Dermis microvascular lymphatic vessel endothelial cell (primary cell): ENCODE measurements around the gene SHISA5. TPM values are rescaled to one million over a fixed set of nuclear protein-coding genes. Genes with fewer than 3 reads are reported as not detected.
A peak's percentile ranks its signal among the peaks of the same experiment; 100 is the strongest.

Experiments used
- DNase-seq, 2 donors: peaks; one replicate each; pipeline versions ENCODE4 v3.0.0 to v3.0.0-alpha.2; 2010; ENCODE audit warnings: low read depth in 2 of 2
- total RNA-seq: library from RNA; depleted of rRNA; stranded (reverse); fragments of >200 nt; gene quantifications from 2 replicates; pipeline ENCODE4 v1.2.1, GENCODE V29; 2014

The SHISA5 gene
- total RNA-seq, 1 donor from 2014 or later, result 71.8 TPM

DNA sequence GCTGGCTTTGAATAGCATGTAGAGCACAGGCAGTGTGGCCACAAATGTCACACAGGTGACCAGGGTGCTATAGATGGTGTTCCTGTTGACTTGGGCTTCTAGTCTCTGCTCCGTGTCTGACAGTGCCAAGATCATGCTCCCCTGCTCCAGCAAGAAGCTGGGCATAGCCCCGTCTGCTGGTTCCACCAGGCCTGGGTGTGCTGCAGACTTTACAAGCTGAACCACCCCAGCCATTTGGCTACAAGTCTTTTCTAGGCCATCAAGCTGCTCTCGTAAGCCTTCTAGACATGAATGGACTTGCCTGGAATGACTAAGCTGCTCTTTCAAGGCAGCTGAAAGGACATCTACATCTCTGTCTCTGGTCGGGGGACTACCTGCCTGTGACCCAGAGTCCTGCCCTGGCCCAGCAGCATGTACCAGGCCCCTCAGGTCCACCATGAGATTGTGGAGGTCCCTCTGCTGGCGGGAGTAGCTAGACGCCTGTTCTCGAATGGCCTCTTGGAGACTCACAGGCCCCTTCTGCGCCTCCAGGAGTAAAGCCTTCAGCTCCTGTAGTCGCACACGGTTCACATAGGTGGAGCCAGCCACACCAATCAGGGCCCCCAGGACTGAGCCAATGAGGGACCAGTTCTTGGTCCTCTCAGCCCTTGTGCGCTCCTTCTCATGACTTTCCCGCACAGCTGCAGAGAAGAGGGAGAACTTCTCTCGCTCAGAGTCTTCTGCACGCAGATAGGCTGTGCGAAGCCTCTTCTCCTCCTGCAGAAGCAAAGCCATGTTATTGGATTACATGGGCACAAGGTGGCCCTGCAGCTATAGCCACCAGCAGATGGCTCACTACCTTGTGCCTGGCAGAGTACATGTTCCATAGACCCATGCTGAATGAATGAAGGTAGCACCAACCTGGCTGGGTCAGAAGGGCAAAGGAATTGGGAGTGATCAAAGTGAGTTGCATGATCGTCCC is 71.3 kb downstream of the SHISA5 start:
- peak in 1 of 2 donors; percentile 26 for DNase-seq

- no peak for DNase-seq
Measured at GRCh38 chr3:48431224-48432029, 72.5 kb downstream of the SHISA5 start.

DNA sequence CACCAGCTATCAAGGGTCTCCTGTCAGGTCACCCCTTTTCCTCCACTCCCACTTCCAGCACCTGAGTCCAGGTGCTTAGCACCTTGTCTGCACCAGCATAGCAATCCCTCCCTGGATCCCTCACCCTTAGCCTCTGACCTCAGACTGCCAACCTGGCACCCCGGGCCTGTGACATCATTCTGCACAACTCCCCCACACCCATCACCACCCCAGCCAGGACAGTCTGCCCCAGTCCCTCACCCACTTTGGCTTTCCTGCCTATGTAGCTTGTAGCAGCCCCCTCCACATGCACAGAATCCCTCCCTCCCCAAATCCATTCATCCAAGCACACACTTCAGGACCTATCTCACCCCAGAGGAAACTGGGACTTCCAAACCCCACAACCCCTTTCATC is 73.3 kb downstream of the SHISA5 start:
- DNase-seq, result no peak

GRCh38 chr3:48429960-48430707 is 73.8 kb downstream of the SHISA5 start, which contains the start of gene PLXNB1:
PLXNB1 (minus strand) TSS chr3:48430086; CDS start chr3:48424611, 5,475 bp downstream.
- DNase-seq, result peak in 1 of 2 donors; percentile 50

GRCh38 chr3:48429317-48429959 is 74.5 kb downstream of the SHISA5 start:
- DNase-seq, result peak in 1 of 2 donors; percentile 38

- peak in 1 of 2 donors; percentile 35 for DNase-seq
Measured at GRCh38 chr3:48428572-48429316, 75.2 kb downstream of the SHISA5 start.

- no peak for DNase-seq
Measured at GRCh38 chr3:48428088-48428571, 75.8 kb downstream of the SHISA5 start.

DNA sequence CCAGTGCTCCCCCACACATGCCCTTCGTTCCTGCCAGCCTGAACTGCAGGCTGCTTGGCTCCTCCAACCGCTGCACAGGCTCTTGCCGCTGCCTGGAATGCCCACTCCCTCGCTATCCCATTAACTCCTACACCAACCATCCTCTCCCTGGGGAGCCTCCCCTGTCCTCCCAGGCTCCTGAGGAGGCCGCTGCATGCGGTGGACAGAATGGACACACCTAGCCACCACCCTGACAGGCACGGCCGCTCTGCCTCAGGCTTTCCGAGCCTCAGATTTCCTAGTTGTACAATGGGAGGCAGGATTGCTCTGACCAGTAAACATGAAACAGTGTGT is 76.4 kb downstream of the SHISA5 start:
- DNase-seq, result no peak

DNA sequence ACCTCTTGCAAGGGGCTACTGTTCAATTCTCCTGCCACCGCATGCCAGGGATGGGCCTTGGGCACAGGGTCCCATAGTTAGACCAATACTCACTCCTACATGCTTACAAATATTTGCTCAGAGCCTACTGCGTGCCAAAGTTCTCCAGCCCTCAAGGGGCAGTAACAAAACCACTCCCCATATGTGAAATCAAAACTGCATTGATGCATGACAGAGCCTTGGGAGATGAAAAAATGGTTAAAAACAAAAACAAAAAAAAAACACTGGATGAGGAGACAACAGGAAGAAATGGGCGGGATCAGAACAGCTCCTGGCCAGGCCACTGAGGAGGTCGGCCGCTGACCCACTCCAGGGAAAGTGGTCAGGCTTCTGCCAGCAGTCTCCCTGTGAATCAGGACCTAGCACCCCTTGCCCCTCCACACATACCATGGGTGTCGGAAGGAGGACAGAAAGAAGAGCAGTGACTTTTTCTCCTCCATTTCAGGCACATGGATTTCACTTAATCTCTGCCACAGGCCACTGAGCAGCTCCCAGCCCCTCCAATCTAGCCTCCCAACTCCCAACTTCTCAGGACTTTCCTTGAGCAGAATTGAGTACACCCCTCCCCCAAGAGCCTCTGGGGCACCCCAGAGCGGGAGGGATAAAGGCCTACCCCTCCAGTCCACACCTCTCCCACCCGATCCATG is 76.9 kb downstream of the SHISA5 start:
- no peak for DNase-seq

GRCh38 chr3:48426401-48426909 is 77.5 kb downstream of the SHISA5 start:
- no peak for DNase-seq

GRCh38 chr3:48425281-48425812 is 78.6 kb downstream of the SHISA5 start:
- no peak for DNase-seq

- DNase-seq, result no peak
Measured at GRCh38 chr3:48423883-48424695, 79.9 kb downstream of the SHISA5 start.

GRCh38 chr3:48423241-48423882 is 80.6 kb downstream of the SHISA5 start:
- DNase-seq, result no peak

GRCh38 chr3:48422681-48423080 is 81.3 kb downstream of the SHISA5 start:
- no peak for DNase-seq

DNA sequence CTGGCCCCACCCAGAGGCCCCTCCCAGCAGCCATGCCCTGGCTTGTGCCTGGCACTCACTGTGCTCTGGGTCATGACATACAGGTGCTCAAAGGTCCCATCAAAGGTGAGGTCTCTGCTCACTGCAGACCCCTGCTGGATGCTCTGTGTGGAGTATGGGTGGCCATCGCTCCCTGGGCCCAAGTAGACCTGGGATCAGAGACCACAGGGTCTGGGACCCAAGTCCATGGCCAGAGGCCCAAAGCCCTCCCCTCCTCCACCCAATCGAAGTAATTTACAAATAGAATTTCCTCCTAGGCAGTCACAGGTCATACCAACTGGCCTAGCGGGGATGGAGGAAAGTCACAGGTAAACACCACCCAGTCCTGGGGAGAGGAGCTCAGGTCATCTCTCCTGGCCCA is 81.7 kb downstream of the SHISA5 start:
- no peak for DNase-seq

DNA sequence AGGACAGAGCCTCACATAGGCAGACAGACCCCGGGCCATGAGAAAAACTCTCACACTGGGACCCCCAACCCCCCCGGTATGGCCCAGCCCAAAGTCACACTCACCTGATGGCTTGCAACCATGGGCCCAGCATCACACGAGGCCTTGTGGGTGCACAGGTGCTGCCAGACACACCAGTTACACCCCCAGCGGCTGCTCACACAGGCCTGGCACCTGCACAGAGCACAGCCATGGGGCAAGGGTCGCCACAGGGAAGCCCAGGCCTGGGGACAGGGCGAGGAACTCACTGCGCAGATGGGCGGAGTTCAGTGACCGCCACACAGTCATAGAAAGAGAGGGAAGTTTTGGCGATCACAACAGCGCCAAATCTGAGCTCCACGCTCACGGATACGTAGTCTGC is 83.4 kb downstream of the SHISA5 start:
- DNase-seq, result no peak

- no peak for DNase-seq
Measured at GRCh38 chr3:48419597-48419996, 84.4 kb downstream of the SHISA5 start.

DNA sequence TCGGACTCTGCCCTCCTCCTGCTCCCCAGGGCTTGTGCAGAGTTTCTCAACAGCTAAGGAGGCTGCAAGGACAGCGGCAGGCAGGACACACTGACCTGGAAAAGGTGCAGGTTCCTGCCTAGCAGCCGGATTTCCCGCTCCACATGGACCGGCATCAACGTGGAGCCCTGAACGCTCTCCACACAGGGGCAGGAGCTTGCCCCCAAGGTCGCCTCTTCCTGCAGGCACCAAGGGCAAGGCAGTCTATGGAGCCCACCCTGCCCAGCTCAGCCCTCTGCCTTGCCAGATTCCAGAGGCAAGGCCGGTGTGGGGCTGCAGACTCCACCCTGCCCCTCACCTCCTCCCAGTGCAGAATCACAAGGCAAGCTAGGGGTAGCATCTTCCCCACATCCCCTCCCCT is 84.8 kb downstream of the SHISA5 start:
- no peak for DNase-seq
